ENCODE data around the gene SOX1.

DNA sequence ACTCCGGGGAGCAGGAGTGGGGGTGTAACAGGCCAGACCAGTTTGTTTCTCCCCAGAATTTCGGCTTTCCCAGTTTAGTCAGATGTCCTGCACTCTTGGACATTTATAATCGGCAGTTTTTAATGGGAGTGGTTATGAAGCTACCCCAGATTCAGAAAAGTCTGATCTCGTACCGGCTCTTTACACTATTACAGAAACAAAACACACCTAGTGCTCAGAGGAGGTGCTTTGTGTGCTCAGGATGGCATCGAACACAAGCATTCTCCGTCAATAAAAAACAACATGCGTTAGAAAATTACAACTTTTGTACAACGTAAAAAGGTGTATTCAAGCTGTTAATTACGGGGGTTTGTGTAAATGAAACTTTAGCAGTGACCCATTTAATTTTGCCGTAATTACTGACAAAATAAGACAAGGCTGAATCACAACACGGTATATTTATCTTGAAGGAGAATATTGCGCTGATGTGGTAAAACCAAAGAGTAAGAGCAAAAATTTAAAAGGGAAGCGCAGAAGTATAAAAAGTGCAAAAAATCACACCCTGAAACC, 6.6 kb upstream of the SOX1 start:
- TF ChIP-seq CTCF (IDR thresholded peaks at IDR 0.05) (no peak), POLR2AphosphoS5 (IDR thresholded peaks at IDR 0.05) (no peak), EP300 (IDR thresholded peaks at IDR 0.05) (no peak)
